GM21723 (cell line): ENCODE measurements around the gene KTI12.
"Not testable (repeated sequence)": the region's sequence is repeated elsewhere in the genome, so short reads cannot be mapped to it uniquely, and the experiment has no call there.

Source experiments
- ATAC-seq: cut with Tn5 transposase; IDR thresholded peaks from one replicate; pipeline ENCODE4 v1.9.1; 2021; ENCODE audit warnings: mild to moderate bottlenecking, moderate library complexity; ENCODE audit not compliant: unreplicated experiment

Gene KTI12, protein sequence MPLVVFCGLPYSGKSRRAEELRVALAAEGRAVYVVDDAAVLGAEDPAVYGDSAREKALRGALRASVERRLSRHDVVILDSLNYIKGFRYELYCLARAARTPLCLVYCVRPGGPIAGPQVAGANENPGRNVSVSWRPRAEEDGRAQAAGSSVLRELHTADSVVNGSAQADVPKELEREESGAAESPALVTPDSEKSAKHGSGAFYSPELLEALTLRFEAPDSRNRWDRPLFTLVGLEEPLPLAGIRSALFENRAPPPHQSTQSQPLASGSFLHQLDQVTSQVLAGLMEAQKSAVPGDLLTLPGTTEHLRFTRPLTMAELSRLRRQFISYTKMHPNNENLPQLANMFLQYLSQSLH

DNA sequence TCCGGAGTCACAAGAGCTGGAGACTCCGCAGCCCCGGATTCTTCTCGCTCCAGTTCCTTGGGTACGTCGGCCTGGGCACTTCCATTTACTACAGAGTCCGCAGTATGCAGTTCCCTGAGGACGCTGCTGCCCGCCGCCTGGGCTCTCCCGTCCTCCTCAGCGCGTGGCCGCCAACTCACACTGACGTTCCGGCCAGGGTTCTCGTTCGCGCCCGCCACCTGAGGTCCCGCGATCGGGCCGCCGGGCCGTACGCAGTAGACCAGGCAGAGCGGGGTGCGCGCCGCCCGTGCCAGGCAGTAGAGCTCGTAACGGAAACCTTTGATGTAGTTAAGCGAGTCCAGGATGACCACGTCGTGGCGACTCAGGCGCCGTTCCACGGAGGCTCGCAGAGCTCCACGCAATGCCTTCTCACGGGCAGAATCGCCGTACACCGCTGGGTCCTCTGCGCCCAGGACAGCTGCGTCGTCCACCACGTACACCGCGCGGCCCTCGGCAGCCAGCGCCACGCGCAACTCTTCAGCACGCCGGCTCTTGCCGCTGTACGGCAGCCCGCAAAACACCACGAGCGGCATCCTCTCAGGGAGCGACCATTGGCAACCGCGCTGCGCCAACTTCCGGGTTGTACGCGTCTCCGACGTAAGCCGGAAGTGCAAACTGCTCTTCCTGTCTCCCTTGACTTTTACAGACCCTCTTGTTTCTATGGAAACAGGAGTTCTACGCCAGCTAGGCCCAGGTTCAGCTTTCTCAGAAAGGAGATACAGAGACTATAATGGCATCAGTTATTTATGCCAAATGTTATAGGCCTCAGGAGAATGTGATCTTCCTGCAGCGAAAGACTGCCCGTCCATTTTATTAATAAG, at the start of gene KTI12:
KTI12 (minus strand) TSS at position 621 of the 860 bp plus-strand sequence; CDS start at position 572, 49 bp downstream.
- ATAC-seq = peak; percentile 88

DNA sequence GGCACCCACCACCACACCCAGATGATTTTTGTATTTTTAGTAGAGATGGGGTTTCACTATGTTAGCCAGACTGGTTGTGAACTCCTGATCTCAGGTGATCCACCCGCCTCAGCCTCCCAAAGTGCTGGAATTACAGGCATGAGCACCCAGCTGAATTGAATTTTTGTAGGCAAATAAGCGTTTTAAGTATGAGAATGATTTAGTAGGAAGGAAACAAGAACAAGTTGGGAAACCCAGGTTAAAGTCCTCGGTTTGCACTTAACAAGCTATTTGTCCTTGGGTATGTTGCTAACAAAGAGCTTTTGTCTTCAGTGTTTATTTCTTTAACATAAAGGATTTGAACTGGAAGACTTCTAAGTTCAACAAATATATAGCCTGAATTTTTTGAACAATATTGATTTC, 46.4 kb upstream of the KTI12 start:
- no peak for ATAC-seq

- ATAC-seq = not testable (repeated sequence)
These were observed 43.7 kb upstream of the KTI12 start for GRCh38 chr1:52077277-52077676.

- ATAC-seq = no peak
These were observed 38.7 kb upstream of the KTI12 start for GRCh38 chr1:52072291-52072690.

- no peak for ATAC-seq
These were observed 37.1 kb upstream of the KTI12 start for GRCh38 chr1:52070704-52071103.

- ATAC-seq = no peak
These were observed 29.6 kb upstream of the KTI12 start for GRCh38 chr1:52063192-52063591.

- ATAC-seq = no peak
These were observed 27.2 kb upstream of the KTI12 start for GRCh38 chr1:52060822-52061221.

DNA sequence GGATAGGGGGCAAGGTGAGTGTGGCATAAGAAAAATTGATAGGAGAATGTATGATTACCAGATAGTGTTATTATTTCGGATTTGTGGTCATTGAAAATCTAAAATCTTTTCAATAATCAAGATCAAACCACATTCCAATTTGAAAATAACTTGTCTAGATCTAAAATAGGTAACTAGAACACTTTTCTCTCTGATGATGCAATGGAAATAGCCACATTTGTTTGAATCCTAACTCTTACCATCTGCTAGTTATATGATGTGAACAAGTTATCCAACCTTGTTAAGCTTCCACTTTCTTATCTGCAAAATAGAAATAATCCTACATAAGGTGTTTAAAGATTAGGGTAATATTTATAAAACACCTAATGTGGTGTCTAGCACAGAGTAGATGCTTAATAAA, 26.3 kb upstream of the KTI12 start:
- no peak for ATAC-seq

DNA sequence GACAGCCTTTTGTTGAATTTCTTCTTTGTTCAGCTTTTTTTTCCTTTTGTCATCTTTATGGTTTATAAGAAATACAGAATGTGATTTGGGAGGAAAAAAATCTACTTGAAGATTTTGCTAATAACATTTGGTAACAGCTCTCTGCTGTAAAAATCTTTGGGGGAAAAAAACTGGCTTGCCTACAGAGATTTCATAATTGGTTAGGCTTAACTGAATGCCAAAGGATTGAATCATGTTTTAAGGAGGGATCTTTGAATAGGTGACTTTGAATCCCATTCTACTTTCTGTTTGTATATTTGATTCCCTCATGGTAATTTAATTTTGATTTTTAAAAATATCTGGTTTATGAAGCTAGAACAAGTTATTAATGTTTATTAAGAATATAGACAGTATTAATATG, 25.7 kb upstream of the KTI12 start:
- no peak for ATAC-seq

DNA sequence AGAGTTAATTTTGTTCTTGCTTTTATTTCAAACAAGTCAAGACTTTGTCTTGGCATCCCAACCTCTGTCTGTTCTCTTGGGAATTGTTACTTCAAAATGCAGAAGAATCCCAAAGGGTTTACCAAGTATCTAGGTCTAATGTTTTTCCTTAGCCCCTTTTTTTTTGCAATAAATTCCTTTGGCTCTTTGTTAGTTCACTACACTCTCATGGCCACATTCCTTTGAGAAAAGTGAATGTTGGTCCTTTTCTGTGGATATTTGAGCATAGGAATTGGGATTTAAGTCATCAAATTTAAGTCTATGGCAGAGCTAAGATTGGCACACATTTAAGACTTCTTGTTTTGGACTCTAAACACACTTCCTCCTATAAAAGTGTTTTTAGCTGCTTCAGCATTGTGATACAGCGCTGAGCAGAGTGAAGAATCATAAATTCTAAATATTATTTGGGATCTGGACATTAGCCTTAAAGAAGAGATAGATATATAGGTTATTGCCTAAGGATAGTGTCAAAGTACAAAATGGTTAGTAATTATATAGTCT, 24.3 kb upstream of the KTI12 start:
- no peak for ATAC-seq

DNA sequence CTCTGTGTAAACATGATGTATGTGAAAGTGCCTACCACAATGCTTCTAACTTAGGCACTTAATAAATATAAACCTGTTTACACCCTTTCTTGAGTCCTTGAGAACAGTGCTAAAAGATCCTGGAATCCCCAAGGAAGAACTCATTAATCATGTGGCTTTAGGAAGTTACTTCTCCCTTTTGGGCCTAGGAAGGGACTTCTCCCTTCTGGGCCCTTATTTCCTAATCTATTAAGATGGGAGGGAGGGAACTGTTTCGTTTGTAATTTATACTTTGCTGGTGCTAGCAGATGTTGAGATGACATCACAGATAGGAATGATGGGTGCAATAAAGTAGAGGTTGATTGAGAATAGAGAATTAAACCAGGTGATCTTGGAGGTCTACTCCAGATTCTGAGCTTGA, 23.6 kb upstream of the KTI12 start:
- ATAC-seq = no peak

DNA sequence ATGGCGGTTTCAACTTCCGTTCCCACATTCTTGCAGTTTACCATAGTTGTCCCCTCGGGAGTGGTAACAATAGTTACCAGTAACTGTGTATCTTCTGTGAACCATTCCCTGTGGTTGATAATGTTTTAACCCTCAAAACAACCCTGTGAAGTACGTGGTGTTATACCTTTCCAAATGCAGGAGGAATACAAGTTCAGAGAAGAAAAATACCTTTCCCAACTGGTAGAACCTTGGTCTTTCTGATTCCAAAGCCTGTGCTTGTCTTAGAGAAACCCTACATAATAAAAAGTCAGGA, 23.3 kb upstream of the KTI12 start:
- ATAC-seq = no peak

DNA sequence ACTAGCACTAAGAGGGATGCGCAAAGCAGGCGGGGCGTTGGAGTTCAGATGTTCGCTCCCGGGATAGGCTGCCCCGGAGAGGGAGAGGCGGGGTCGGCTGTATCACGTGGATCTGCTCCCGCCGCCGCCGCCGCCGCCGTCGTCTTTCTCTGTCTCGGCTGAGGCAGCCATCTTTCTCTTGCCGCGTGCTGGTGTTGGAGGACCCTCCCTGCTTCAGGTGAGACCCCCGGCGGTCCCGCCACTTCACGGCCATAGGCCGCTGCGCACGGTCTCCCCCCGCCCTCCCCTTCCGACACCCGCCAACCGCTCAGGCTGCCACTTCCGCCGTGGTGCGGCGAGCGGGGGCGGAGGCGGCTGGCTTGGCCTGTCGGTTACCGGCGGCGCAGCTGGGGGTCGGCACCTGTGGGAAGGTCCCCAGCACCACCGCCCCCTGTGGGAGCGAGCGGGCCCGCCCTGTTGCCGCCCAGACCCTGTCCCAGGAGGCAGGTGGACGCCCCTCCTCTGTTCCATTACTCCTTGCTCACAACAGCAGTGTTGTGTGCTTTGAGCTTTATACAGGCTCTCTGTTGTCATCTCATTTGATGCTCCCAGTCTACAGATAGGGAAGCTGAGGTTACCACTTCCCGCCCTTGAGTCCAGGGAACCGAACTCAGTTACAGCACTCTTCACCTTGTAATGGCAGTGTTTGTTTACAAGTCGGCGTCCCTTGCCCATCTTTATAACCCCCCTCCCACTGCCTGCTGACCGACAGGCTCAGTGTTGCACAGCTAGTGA, 22.7 kb upstream of the KTI12 start, which contains the start of gene BTF3L4:
BTF3L4 (plus strand) TSS at position 133 of the 774 bp plus-strand sequence. CDS start 3,553 bp downstream, outside the sequence.
- ATAC-seq = peak; percentile 86

DNA sequence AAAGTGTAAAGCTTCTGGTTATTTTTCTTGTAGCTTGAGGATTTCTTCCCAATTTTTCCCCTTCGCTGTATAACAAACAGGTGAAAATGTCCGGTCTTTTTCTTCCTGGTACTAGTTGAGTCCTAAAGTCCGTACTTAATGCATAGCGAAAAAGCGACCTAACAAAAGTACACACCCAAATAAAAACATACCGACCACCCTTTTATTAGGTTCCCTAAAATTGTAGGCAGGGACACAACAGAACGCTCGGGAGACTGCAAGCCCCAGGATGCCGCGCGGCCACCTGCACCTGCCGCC, 22.2 kb upstream of the KTI12 start:
- ATAC-seq = no peak

DNA sequence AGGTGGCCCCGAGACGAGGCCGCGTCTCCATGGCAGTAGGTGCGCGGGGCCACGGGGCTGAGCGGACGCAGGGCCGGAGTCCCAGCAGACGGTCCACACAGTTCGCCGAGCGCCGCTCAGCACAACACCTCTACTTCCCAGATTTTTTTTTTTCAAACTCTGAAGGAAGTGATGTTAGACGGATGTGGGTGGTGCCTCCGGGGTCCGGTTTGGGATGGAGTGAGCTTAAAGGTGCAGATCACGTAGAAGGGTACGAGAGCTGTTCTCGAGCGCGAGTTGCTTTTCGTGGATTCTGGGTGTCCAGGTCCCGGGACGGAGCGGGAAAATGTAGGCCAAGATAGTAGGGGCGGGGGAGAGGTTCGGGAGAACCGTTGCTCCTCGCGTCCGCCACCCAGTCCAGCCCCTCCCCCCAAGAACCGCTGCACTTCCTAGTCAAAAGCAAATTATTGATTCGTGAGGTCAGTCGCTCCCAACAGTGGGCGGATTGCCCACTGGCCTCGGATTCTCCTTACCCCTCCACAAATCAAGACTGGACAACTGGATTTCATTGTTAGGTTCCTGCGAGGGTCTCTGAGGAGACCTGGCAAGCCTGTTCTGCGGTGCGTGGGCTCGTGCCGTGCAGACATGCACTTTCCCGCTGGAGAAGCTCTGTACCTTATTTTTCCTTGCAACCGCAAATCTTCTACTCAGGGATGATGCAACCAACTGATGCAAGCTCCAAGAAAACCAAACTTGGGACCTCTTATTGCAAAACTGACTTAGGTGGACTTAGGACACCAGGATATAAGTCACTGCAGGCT, 21.7 kb upstream of the KTI12 start, which contains the start of gene TXNDC12:
TXNDC12 (minus strand) TSS at position 126 of the 800 bp plus-strand sequence; CDS start at position 31, 95 bp downstream.
- ATAC-seq = peak; percentile 49

GRCh38 chr1:52054496-52055065, 21.0 kb upstream of the KTI12 start:
- ATAC-seq = no peak

- ATAC-seq = no peak
These were observed 20.3 kb upstream of the KTI12 start for GRCh38 chr1:52053862-52054261.

DNA sequence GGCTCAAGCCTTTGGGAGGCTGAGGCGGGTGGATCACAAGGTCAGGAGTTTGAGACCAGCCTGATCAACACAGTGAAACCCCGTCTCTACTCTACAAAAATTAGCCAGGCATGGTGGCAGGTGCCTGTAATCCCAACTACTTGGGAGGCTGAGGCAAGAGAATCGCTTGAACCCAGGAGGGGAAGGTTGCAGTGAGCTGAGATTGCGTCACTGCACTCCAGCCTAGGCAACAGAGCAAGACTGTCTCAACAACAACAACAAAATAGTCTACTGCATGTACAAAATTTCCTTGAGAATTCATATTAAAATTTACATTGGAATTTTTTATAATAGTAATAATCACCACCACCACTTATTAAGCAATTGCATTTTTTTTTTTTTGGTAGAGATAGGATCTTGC, 15.7 kb upstream of the KTI12 start:
- not testable (repeated sequence) for ATAC-seq

GRCh38 chr1:52045666-52046195, 12.1 kb upstream of the KTI12 start:
- ATAC-seq = not testable (repeated sequence)

DNA sequence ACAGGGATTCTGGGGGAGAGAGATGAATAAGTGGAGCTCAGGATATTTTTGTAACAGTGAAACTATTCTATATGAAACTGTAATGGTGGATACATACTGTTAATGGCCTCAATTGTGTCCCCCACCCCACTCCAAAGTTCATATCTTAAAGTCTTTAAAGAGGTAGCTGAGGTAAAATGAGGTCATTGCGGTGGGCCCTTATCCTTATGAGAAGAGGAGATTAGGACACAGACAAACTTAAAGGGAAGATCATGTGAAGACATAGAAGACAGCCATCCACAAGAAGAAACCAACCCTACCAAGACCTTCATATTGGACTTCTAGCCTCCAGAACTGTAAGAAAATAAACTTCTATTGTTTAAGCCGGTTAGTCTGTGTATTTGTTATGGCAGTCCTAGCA, 11.6 kb upstream of the KTI12 start:
- no peak for ATAC-seq
